Epithelial cell of prostate (primary cell): ENCODE results near the gene TSHZ3.

Source experiments
- DNase-seq: peaks from one replicate; pipeline ENCODE4 v3.0.0-alpha.2; 2011; ENCODE audit warnings: low read depth, low spot score
- H3K27ac ChIP-seq: fragments of 450-650 bp; 2 replicates; pipeline ENCODE4 v1.5.1; 2017; ENCODE audit warnings: mild to moderate bottlenecking

Gene TSHZ3

GRCh38 chr19:31296741-31297390 is 52.4 kb downstream of the TSHZ3 start:
- no peak overlapping the region for H3K27ac ChIP-seq
- no peak for DNase-seq

GRCh38 chr19:31294189-31294588 is 55.0 kb downstream of the TSHZ3 start:
- H3K27ac ChIP-seq, result no peak overlapping the region
- no peak for DNase-seq

GRCh38 chr19:31292639-31293185 is 56.5 kb downstream of the TSHZ3 start:
- DNase-seq, result no peak
- no peak overlapping the region for H3K27ac ChIP-seq

GRCh38 chr19:31290931-31291590 is 58.2 kb downstream of the TSHZ3 start:
- no peak for DNase-seq
- no peak overlapping the region for H3K27ac ChIP-seq

- no peak for DNase-seq
- H3K27ac ChIP-seq, result no peak overlapping the region
Observed at GRCh38 chr19:31289976-31290375, 59.3 kb downstream of the TSHZ3 start.

GRCh38 chr19:31289381-31289880 is 59.8 kb downstream of the TSHZ3 start:
- H3K27ac ChIP-seq, result no peak overlapping the region
- DNase-seq, result no peak

GRCh38 chr19:31286491-31286890 is 62.7 kb downstream of the TSHZ3 start:
- no peak for DNase-seq
- no peak overlapping the region for H3K27ac ChIP-seq

- H3K27ac ChIP-seq, result no peak overlapping the region
- no peak for DNase-seq
Observed at GRCh38 chr19:31285744-31286143, 63.5 kb downstream of the TSHZ3 start.

GRCh38 chr19:31284621-31285020 is 64.6 kb downstream of the TSHZ3 start:
- DNase-seq, result no peak
- no peak overlapping the region for H3K27ac ChIP-seq

- no peak overlapping the region for H3K27ac ChIP-seq
- no peak for DNase-seq
Observed at GRCh38 chr19:31283701-31284100, 65.5 kb downstream of the TSHZ3 start.

- no peak overlapping the region for H3K27ac ChIP-seq
- no peak for DNase-seq
Observed at GRCh38 chr19:31282346-31282745, 66.9 kb downstream of the TSHZ3 start.

GRCh38 chr19:31280287-31281006 is 68.8 kb downstream of the TSHZ3 start:
- no peak for DNase-seq
- no peak overlapping the region for H3K27ac ChIP-seq

GRCh38 chr19:31279436-31279765 is 69.8 kb downstream of the TSHZ3 start:
- no peak for DNase-seq
- H3K27ac ChIP-seq, result no peak overlapping the region

- DNase-seq, result no peak
- no peak overlapping the region for H3K27ac ChIP-seq
Observed at GRCh38 chr19:31278555-31279435, 70.4 kb downstream of the TSHZ3 start.

- H3K27ac ChIP-seq, result no peak overlapping the region
Observed at GRCh38 chr19:31277516-31277915, 71.7 kb downstream of the TSHZ3 start.

GRCh38 chr19:31276831-31277230 is 72.4 kb downstream of the TSHZ3 start:
- H3K27ac ChIP-seq, result no peak overlapping the region

More at GRCh38 chr19:31277516-31277915, 71.7 kb downstream of the TSHZ3 start:
- DNase-seq, result no peak

GRCh38 chr19:31275068-31275334 is 74.2 kb downstream of the TSHZ3 start:
- no peak for DNase-seq
- no peak overlapping the region for H3K27ac ChIP-seq

More at GRCh38 chr19:31276831-31277230, 72.4 kb downstream of the TSHZ3 start:
- no peak for DNase-seq

- no peak for DNase-seq
- no peak overlapping the region for H3K27ac ChIP-seq
Observed at GRCh38 chr19:31274251-31275067, 74.8 kb downstream of the TSHZ3 start.

GRCh38 chr19:31272583-31273106 is 76.6 kb downstream of the TSHZ3 start:
- no peak overlapping the region for H3K27ac ChIP-seq
- no peak for DNase-seq
